Activated CD8-positive, alpha-beta memory T cell treated with anti-CD3 and anti-CD28 coated beads, Interleukin-2, amount 50 U/mL, for 24 hours (primary cell): Measurements from ENCODE around the gene IRX2.

ENCODE experiments used
- DNase-seq: peaks from one replicate; pipeline ENCODE4 v3.0.0-alpha.2; 2020; ENCODE audit errors: extremely low read depth

Gene IRX2

GRCh38 chr5:2751592-2752021 is at the start of gene IRX2:
Gene IRX2, minus strand, starts transcription at chr5:2751677. Its CDS starts 264 bp downstream, at chr5:2751413.
- DNase-seq: no peak

GRCh38 chr5:2800035-2800434 is 48.6 kb upstream of the IRX2 start:
- DNase-seq: no peak

GRCh38 chr5:2797981-2798380 is 46.5 kb upstream of the IRX2 start:
- DNase-seq: no peak

GRCh38 chr5:2797160-2797559 is 45.7 kb upstream of the IRX2 start:
- DNase-seq: no peak

GRCh38 chr5:2783223-2783622 is 31.7 kb upstream of the IRX2 start:
- no peak for DNase-seq

GRCh38 chr5:2782658-2783057 is 31.2 kb upstream of the IRX2 start:
- no peak for DNase-seq

GRCh38 chr5:2780421-2781171 is 29.1 kb upstream of the IRX2 start:
- DNase-seq: no peak

- no peak for DNase-seq
Observed at GRCh38 chr5:2779459-2779858, 28.0 kb upstream of the IRX2 start.

GRCh38 chr5:2776337-2777302 is 25.1 kb upstream of the IRX2 start:
- DNase-seq: no peak

- no peak for DNase-seq
Observed at GRCh38 chr5:2773327-2773726, 21.9 kb upstream of the IRX2 start.

GRCh38 chr5:2767089-2767488 is 15.6 kb upstream of the IRX2 start:
- no peak for DNase-seq

- DNase-seq: no peak
Observed at GRCh38 chr5:2764581-2764980, 13.1 kb upstream of the IRX2 start.

GRCh38 chr5:2763533-2763794 is 12.0 kb upstream of the IRX2 start:
- no peak for DNase-seq

GRCh38 chr5:2762744-2763532 is 11.5 kb upstream of the IRX2 start:
- DNase-seq: no peak

- DNase-seq: no peak
Observed at GRCh38 chr5:2761921-2762488, 10.5 kb upstream of the IRX2 start.

- DNase-seq: no peak
Observed at GRCh38 chr5:2759696-2760461, 8.4 kb upstream of the IRX2 start.

- no peak for DNase-seq
Observed at GRCh38 chr5:2759091-2759490, 7.6 kb upstream of the IRX2 start.

- DNase-seq: no peak
Observed at GRCh38 chr5:2758632-2759031, 7.2 kb upstream of the IRX2 start.

- DNase-seq: no peak
Observed at GRCh38 chr5:2757563-2758351, 6.3 kb upstream of the IRX2 start.
